Astrocyte of the spinal cord (primary cell): ENCODE data around the gene VWF.

ENCODE experiments used
- DNase-seq: peaks from one replicate; pipeline ENCODE4 v3.0.0; 2011; ENCODE audit warnings: low read depth, low spot score
- H3K4me3 ChIP-seq: 2 replicates; pipeline ENCODE4 v1.5.1; 2011; ENCODE audit warnings: low read depth, mild to moderate bottlenecking, low read length, moderate library complexity
- CTCF ChIP-seq: IDR thresholded peaks from 2 replicates; pipeline ENCODE4 v1.5.1; 2012; ENCODE audit warnings: low read depth, mild to moderate bottlenecking, low read length, inconsistent platforms
- in situ Hi-C: cut with HindIII; loops from 2 replicates; pipeline ENCODE4 v1.10.0; 2017; ENCODE audit warnings: low sequenced_read_pairs

VWF gene

GRCh38 chr12:6092784-6093722 is 31.4 kb downstream of the VWF start:
- in situ Hi-C loops, result no loop called here
- DNase-seq, result peak; percentile 91
- no peak overlapping the region for H3K4me3 ChIP-seq
- no peak for TF ChIP-seq CTCF

- DNase-seq, result no peak
- no peak overlapping the region for H3K4me3 ChIP-seq
- in situ Hi-C loops, result no loop called here
- TF ChIP-seq CTCF, result no peak
Observed at GRCh38 chr12:6091786-6092566, 32.5 kb downstream of the VWF start.

DNA sequence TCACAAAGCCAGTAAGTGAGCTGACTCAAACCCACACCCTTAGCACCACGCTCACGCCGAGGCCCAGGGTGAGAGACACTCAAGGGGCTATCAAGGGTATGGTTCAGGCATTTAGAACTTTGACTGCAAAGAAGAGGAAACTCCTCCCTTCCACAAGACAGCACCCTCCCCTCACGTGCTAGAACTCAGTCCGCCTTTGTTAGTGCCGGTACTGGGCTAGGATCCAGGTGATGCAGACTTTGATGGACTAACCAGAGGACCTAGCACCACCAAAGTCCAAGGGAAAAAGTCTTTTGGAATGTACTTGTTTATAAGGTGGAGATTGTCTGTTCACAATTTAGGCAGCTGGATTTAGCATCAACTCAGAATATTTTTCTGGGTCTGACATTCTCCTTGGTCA is 33.7 kb downstream of the VWF start:
- DNase-seq, result no peak
- no peak overlapping the region for H3K4me3 ChIP-seq
- TF ChIP-seq CTCF, result no peak
- in situ Hi-C loops, result no loop called here

DNA sequence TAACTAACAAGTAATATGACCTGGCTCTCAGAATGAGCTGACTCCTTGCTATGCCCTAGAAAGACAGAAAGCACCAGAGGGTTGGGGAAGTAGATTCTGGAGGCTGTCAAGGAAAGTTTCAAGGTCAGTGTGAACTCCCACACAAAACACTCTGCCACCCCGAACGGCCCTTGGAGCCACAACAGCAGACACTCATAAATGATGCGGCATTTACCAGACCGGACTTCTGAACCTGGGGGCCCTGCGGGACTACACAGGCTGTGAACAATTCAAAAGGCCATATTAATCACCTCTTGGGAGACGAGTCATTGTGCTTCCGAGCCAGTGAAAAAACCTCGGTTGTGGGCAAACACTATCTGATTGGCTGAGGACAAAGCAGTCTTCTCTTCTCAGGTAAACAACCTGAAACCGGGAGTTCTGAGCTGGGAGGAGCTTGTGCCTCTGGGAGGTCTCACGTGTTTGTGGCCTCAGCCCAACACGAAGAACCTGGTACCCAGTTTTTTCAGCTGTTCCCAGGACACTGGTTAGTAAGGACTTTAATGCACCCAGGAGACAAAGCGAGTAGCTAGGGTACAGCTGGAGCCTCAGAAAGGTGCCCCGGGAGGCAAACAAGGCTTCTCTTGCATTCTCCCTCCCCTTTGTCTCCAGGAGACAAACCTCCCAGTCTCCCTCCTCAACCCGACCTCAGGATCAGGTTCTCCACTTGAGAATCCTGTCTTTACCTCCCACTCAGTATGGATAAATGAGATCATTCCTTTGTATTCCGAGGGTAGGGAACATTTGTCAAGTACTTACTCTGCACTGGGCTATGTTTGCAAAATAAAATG is 35.3 kb downstream of the VWF start:
- peak; percentile 33 for DNase-seq
- TF ChIP-seq CTCF, result no peak
- in situ Hi-C loops, result no loop called here
- H3K4me3 ChIP-seq, result no peak overlapping the region

DNA sequence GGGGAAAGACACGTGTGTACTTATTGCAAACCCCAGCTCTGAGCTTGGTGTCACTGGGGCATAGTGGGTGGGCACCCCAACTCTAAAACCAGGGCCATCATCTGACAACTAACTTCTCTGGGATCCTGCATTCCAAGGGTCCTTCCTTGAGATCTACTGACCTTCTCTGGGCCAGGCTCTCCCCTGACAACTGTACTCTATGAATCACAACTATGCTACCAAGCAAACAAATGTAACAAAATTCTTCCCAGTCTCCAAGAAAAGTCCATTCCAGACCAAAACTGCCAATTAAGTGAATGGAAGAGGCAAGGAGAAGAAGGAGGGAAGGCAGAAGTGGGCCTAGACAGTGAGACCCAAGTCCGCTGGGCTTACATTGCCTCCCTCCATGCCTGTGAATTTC is 38.2 kb downstream of the VWF start:
- H3K4me3 ChIP-seq, result no peak overlapping the region
- DNase-seq, result no peak
- no peak for TF ChIP-seq CTCF
- in situ Hi-C loops, result no loop called here

DNA sequence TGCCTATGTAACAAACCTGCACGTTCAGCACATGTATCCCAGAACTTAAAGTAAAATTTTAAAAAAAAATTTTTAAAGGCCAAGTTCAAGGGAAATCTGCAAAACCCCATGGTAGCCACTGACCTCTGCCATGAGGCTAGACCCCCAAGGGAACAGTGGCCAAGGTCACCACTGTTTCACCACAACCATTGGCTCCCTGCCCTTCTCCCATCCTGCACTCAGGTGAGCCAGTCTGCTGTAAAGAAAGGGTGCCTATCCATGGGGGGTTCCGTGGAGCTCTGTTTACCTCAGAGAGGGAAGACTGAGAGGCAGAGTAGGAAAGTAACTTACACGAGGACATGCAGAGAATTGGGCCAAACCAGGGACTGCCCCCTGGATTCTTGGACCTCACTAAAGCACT is 38.6 kb downstream of the VWF start:
- no peak for TF ChIP-seq CTCF
- H3K4me3 ChIP-seq, result no peak overlapping the region
- no peak for DNase-seq
- in situ Hi-C loops, result no loop called here
